NCI-H2196 (cell line): ENCODE measurements around the gene MUC16.

Experiments
- DNase-seq: peaks from one replicate; lab custom pipeline; 2025; ENCODE audit not compliant: unreplicated experiment; lab: John Stamatoyannopoulos, UW

MUC16 gene

DNA sequence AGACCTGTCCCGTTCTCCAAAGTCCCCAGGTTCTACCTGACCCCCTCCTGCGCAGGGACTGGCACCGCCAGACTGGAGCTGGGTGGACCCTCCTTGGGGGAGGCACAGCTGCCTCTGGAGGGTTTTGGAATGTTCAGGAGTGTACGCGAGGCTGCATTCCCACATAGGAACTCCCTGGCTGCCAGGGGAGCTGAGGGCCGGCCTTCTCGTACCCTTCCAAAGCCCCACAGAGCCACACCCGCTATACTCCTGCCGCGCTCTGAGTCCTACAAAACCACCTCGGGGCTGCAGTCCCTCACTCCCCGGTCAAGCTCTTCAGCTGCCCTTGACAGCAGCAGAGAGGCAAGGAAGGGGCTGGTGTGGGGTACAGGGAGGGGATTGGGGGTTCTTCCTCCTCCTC lies 484 bp upstream of the MUC16 start:
- no peak for DNase-seq

- DNase-seq, result no peak
Observed at GRCh38 chr19:9009431-9009830, 778 bp downstream of the MUC16 start.

- no peak for DNase-seq
Observed at GRCh38 chr19:9008667-9009066, 1.5 kb downstream of the MUC16 start.

DNA sequence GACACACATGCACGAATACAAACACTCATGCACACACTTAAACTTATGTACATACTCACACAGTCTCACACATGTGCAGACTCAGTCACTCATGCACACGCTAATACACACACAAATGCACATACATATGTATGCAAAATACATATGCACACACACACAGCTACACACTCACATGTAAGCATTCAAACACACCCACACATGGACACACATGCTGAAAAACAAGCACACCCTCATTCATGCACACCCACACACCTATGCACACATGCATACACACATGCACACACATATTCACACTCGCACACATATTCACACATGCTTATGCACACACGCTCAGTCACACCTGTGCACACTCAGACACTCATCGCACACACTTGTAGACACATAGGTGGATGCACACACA lies 9.3 kb downstream of the MUC16 start:
- DNase-seq, result no peak

DNA sequence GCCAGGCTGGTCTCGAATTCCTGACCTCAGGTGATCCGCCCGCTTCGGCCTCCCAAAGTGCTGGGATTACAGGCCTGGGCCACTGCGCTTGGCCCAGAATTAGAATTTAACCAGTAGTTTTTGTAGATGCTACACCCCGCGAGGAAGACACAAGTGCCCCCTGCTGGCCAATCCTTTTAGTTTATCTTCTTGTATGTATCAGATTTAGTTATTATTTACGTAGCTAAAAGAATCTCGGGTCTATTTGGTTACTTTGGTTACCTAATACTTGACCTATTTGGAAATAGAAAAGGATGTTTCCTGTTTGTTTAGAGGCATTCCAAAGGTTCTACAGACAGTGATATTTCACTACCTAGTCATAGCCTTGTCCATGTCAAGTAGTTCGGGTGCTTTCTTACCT lies 22.0 kb downstream of the MUC16 start:
- no peak for DNase-seq

DNA sequence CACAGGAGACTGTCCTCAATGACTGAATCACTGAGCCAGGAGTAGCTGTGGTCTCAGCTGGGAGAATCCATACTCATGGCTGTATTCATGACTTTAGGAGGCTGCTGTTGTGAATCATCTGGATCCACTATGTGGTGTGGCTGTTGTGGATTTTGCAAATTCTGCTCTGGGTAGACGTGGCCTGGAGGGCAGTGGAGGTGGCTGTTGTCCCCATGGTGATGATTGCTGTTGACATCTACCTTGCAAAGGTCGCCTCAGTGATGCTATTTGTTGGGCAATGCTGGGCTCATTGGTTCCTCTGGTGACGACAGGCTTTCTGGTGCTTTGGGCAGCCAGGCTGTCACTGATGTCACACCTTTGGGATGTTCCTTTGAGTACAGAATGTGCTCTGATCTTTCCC lies 23.9 kb downstream of the MUC16 start:
- no peak for DNase-seq

GRCh38 chr19:8973501-8974091 lies 36.6 kb downstream of the MUC16 start:
- no peak for DNase-seq

DNA sequence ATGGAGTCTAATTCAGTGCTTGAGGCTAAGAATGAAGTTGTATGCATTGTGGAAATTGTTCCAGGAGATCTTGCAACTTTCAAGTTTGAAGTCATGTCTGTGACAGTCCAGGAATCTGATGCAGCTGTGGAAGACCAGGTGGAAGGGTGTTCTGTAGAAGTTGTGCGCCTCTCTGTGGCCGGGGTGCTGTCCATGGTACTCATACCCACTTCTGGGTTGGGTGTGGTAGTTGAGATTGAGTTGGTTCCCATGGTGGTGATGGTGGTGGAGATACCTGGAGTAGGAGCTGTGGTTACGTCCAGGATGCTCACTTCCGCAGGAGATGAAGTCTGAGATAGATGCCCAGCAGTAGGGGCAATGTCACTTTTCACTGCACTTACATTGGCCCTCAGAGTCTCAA lies 44.3 kb downstream of the MUC16 start:
- DNase-seq, result no peak
